Measurements from ENCODE around the gene DOCK9. TPM values are rescaled to one million over a fixed set of nuclear protein-coding genes. Genes with fewer than 3 reads are reported as not detected.

DOCK9 gene
- total RNA-seq, 1 experiment from 2014 or later = 30.5 TPM

GRCh38 chr13:98821372-98822224 is 156.3 kb downstream of the DOCK9 start:
- in situ Hi-C loops (cut with HindIII; ENCODE audit: low pct_unique_long_range_greater_than_20kb, low sequenced_read_pairs) (no loop called here), intact Hi-C loops (cut with micrococcal nuclease; ENCODE audit: unreplicated experiment) (no loop called here)
- CTCF ChIA-PET = no interaction called here
- Histone ChIP-seq H3K27ac (ENCODE audit: low read length) (no peak overlapping the region), H3K4me1 (ENCODE audit: control insufficient read depth, insufficient read depth, low read length) (no peaks in the 10 kb centered on the region), H3K4me3 (ENCODE audit: low read depth in 2 of 2, low read length in 2 of 2) (no peak overlapping the region), H3K9me3 (ENCODE audit: control insufficient read depth, insufficient read depth, low read depth, low read length) (no peaks in the 10 kb centered on the region), H3K27me3 (ENCODE audit: control insufficient read depth, insufficient read depth, low read length) (no peaks in the 10 kb centered on the region), H3K36me3 (ENCODE audit: control insufficient read depth, insufficient read depth, low read length) (no peaks in the 10 kb centered on the region)
- ATAC-seq (no peak), DNase-seq (ENCODE audit: low read depth, low spot score) (no peak)
- no TSS peak for BruUV-seq (replicated peaks)
- TF ChIP-seq REST (IDR thresholded peaks at IDR 0.05; ENCODE audit: insufficient read depth in 1 of 2, low read depth in 2 of 2, low read length in 1 of 2) (no peak), POLR2AphosphoS5 (IDR thresholded peaks at IDR 0.05; ENCODE audit: low read depth, low read length) (no peak), SIN3A (IDR thresholded peaks at IDR 0.05; ENCODE audit: borderline replicate concordance, insufficient read depth, low read depth, low read length) (no peak), TCF7L2 (IDR thresholded peaks at IDR 0.05; ENCODE audit: low read depth, low read length) (no peak)
- TF ChIP-seq, protein P1, sequence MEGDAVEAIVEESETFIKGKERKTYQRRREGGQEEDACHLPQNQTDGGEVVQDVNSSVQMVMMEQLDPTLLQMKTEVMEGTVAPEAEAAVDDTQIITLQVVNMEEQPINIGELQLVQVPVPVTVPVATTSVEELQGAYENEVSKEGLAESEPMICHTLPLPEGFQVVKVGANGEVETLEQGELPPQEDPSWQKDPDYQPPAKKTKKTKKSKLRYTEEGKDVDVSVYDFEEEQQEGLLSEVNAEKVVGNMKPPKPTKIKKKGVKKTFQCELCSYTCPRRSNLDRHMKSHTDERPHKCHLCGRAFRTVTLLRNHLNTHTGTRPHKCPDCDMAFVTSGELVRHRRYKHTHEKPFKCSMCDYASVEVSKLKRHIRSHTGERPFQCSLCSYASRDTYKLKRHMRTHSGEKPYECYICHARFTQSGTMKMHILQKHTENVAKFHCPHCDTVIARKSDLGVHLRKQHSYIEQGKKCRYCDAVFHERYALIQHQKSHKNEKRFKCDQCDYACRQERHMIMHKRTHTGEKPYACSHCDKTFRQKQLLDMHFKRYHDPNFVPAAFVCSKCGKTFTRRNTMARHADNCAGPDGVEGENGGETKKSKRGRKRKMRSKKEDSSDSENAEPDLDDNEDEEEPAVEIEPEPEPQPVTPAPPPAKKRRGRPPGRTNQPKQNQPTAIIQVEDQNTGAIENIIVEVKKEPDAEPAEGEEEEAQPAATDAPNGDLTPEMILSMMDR (IDR thresholded peaks at IDR 0.05) = no peak
- POLR2A ChIA-PET = no interaction called here

DNA sequence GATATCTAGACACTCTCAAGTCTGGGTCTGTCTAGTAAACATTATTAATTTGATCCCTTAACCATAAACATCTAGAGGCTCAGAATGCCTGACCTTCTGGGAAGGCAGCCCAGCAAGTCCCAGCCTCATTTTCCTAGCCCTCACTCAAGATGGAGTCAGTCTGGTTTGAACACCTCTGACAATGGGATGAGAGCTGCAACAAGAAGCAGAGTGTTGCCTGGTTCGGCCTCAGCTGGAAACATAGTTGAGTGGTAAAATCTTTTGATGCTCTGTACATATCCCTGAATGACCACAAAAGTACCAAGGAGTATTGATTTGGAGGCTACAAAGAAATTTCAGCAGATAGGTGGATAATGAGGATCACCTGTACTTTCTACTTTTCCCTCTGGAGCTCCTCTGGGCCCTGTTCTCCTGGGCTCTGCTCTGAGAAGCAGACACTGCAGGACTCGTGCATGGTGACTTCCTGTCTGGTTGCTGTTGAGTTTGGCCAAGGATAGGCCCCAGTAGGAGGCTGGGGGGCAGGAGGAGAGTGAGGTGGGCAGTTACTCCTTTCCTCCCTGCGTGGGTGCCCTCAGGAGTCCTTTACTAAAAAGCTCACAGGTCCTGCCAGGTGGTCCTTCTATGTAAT is 157.0 kb downstream of the DOCK9 start:
- Histone ChIP-seq H3K27ac (ENCODE audit: low read length) (no peak overlapping the region), H3K36me3 (ENCODE audit: control insufficient read depth, insufficient read depth, low read length) (no peaks in the 10 kb centered on the region), H3K27me3 (ENCODE audit: control insufficient read depth, insufficient read depth, low read length) (no peaks in the 10 kb centered on the region), H3K4me1 (ENCODE audit: control insufficient read depth, insufficient read depth, low read length) (no peaks in the 10 kb centered on the region), H3K4me3 (ENCODE audit: low read depth in 2 of 2, low read length in 2 of 2) (no peak overlapping the region), H3K9me3 (ENCODE audit: control insufficient read depth, insufficient read depth, low read depth, low read length) (no peaks in the 10 kb centered on the region)
- TF ChIP-seq TCF7L2 (IDR thresholded peaks at IDR 0.05; ENCODE audit: low read depth, low read length) (no peak), SIN3A (IDR thresholded peaks at IDR 0.05; ENCODE audit: borderline replicate concordance, insufficient read depth, low read depth, low read length) (no peak), POLR2AphosphoS5 (IDR thresholded peaks at IDR 0.05; ENCODE audit: low read depth, low read length) (no peak), REST (IDR thresholded peaks at IDR 0.05; ENCODE audit: insufficient read depth in 1 of 2, low read depth in 2 of 2, low read length in 1 of 2) (no peak)
- TF ChIP-seq, protein P1 (IDR thresholded peaks at IDR 0.05) = no peak
- in situ Hi-C loops (cut with HindIII; ENCODE audit: low pct_unique_long_range_greater_than_20kb, low sequenced_read_pairs) = no loop called here
- POLR2A ChIA-PET = no interaction called here
- BruUV-seq (replicated peaks) = no TSS peak
- intact Hi-C loops (cut with micrococcal nuclease; ENCODE audit: unreplicated experiment) = no loop called here
- DNase-seq (ENCODE audit: low read depth, low spot score) (no peak), ATAC-seq (no peak)
- CTCF ChIA-PET = no interaction called here

Data from Panc1 (cell line).